Ovary (tissue), 3 donors: Measurements from ENCODE around the gene LDLR.

ENCODE experiments used
- CTCF ChIP-seq, 3 donors: fragments of 450-650 bp in 2 of 3; fragments of 200-600 bp in 1 of 3; IDR thresholded peaks; one replicate each; pipeline versions ENCODE4 v1.5.1 to v1.8.0; 2016 to 2022; ENCODE audit warnings: antibody characterized with exemption in 3 of 3, mild to moderate bottlenecking in 1 of 3
- EP300 ChIP-seq: sonication (generic); formaldehyde crosslinking; IDR thresholded peaks from one replicate; pipeline ENCODE4 v1.6.1; 2017; ENCODE audit warnings: antibody characterized with exemption
- donor health status: DM: no; HTN: no; CAD: no.

- TF ChIP-seq EP300 = no peak
- TF ChIP-seq CTCF (IDR thresholded peaks at IDR 0.05) = no peak
Measured at GRCh38 chr19:11066326-11066725, 22.9 kb upstream of the LDLR start.
